SK-N-SH (cell line): ENCODE data around the gene KIFAP3.

ENCODE experiments used
- CTCF ChIP-seq: fragments of 200-600 bp; sonication (generic); IDR thresholded peaks from 2 replicates; pipeline ENCODE4 v1.6.1; 2017; ENCODE audit warnings: antibody characterized with exemption, mild to moderate bottlenecking, moderate library complexity
- EP300 ChIP-seq, 2 experiments: IDR thresholded peaks; 2 replicates each; pipeline versions ENCODE4 v1.4.0 to v1.6.1; 2012; ENCODE audit warnings: borderline replicate concordance in 1 of 2, low read depth in 1 of 2, low read length in 1 of 2
- FOXM1 ChIP-seq: IDR thresholded peaks from 2 replicates; pipeline ENCODE4 v1.4.0; 2012; ENCODE audit warnings: low read depth, mild to moderate bottlenecking
- IRF3 ChIP-seq: fragments of 150-350 bp; IDR thresholded peaks from 2 replicates; pipeline ENCODE4 v1.6.1; 2016; ENCODE audit warnings: mild to moderate bottlenecking, low read depth, low read length
- MAX ChIP-seq: IDR thresholded peaks from 2 replicates; pipeline ENCODE4 v1.4.0; 2012; ENCODE audit warnings: low read depth
- MXI1 ChIP-seq: IDR thresholded peaks from 2 replicates; pipeline ENCODE4 v1.6.1; 2012; ENCODE audit warnings: mild to moderate bottlenecking, low read depth, low read length, improper control_type of control experiment
- POLR2AphosphoS5 ChIP-seq: IDR thresholded peaks from 2 replicates; pipeline ENCODE4 v1.6.1; 2012; ENCODE audit warnings: low read depth, low read length
- SIN3A ChIP-seq: IDR thresholded peaks from 2 replicates; pipeline ENCODE4 v1.6.1; 2012; ENCODE audit warnings: low read depth, mild to moderate bottlenecking, low read length, moderate library complexity, borderline replicate concordance
- TAF1 ChIP-seq: IDR thresholded peaks from 2 replicates; pipeline ENCODE4 v1.6.1; 2012; ENCODE audit warnings: low read depth, mild to moderate bottlenecking, low read length, moderate library complexity, borderline replicate concordance
- TCF12 ChIP-seq: IDR thresholded peaks from 2 replicates; pipeline ENCODE4 v1.4.0; 2012
- YY1 ChIP-seq: IDR thresholded peaks from 2 replicates; pipeline ENCODE4 v1.4.0; 2012; ENCODE audit warnings: low read depth, mild to moderate bottlenecking
- TF ChIP-seq, protein P1 (sequence below): IDR thresholded peaks from 2 replicates; pipeline ENCODE4 v1.6.1; 2012; ENCODE audit warnings: mild to moderate bottlenecking, low read depth, low read length, moderate library complexity

GRCh38 chr1:169921080-169921479 lies 153.4 kb downstream of the KIFAP3 start:
- TF ChIP-seq, protein P1, sequence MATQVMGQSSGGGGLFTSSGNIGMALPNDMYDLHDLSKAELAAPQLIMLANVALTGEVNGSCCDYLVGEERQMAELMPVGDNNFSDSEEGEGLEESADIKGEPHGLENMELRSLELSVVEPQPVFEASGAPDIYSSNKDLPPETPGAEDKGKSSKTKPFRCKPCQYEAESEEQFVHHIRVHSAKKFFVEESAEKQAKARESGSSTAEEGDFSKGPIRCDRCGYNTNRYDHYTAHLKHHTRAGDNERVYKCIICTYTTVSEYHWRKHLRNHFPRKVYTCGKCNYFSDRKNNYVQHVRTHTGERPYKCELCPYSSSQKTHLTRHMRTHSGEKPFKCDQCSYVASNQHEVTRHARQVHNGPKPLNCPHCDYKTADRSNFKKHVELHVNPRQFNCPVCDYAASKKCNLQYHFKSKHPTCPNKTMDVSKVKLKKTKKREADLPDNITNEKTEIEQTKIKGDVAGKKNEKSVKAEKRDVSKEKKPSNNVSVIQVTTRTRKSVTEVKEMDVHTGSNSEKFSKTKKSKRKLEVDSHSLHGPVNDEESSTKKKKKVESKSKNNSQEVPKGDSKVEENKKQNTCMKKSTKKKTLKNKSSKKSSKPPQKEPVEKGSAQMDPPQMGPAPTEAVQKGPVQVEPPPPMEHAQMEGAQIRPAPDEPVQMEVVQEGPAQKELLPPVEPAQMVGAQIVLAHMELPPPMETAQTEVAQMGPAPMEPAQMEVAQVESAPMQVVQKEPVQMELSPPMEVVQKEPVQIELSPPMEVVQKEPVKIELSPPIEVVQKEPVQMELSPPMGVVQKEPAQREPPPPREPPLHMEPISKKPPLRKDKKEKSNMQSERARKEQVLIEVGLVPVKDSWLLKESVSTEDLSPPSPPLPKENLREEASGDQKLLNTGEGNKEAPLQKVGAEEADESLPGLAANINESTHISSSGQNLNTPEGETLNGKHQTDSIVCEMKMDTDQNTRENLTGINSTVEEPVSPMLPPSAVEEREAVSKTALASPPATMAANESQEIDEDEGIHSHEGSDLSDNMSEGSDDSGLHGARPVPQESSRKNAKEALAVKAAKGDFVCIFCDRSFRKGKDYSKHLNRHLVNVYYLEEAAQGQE: no peak
- TF ChIP-seq CTCF (no peak), YY1 (no peak), SIN3A (no peak), MAX (no peak), MXI1 (no peak), IRF3 (no peak), TAF1 (no peak), POLR2AphosphoS5 (no peak), EP300 (IDR thresholded peaks at IDR 0.05; ENCODE audit: borderline replicate concordance in 1 of 2, low read depth in 1 of 2, low read length in 1 of 2) (no peak), TCF12 (no peak), FOXM1 (no peak)
